Suprapubic skin (tissue), 3 donors: Measurements from ENCODE around the gene BRAT1.

Source experiments
- CTCF ChIP-seq, 2 donors: fragments of 200-600 bp in 1 of 2; fragments of 450-650 bp in 1 of 2; sonication (generic) in 1 of 2; IDR thresholded peaks; one replicate each; pipeline ENCODE4 v1.5.1; 2016 to 2019; ENCODE audit warnings: antibody characterized with exemption in 2 of 2, mild to moderate bottlenecking in 1 of 2, moderate library complexity in 1 of 2
- POLR2A ChIP-seq, 2 donors: fragments of 450-650 bp; IDR thresholded peaks; one replicate each; pipeline ENCODE4 v1.6.1; 2017; ENCODE audit warnings: antibody characterized with exemption in 2 of 2, mild to moderate bottlenecking in 2 of 2, moderate library complexity in 2 of 2

DNA sequence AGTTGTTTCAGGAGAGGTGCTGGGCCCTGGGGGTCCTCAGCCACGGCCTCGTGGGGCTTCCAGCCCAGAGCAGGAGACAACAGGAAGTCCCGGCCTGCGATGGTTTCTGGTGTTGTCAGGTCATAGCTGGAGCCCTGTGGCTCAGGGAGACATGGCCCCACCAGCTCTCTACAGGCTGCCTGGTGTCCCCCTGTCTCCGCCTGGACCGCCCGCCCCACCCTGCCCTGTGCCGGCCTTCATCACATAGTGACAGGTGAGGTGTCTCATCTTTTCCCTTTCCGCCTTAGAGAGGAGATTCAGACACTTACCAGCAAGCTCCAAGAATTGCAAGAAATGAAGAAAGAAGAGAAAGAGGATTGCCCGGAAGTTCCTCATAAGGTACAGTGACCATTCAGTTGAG is 39.3 kb upstream of the BRAT1 start:
- TF ChIP-seq CTCF (IDR thresholded peaks at IDR 0.05) (no peak), POLR2A (IDR thresholded peaks at IDR 0.05) (no peak)
